ENCODE results near the gene CALN1. TPM values are rescaled to one million over a fixed set of nuclear protein-coding genes. Genes with fewer than 3 reads are reported as not detected.

The CALN1 gene
- total and polyA plus RNA-seq, 12 donors, result not detected

DNA sequence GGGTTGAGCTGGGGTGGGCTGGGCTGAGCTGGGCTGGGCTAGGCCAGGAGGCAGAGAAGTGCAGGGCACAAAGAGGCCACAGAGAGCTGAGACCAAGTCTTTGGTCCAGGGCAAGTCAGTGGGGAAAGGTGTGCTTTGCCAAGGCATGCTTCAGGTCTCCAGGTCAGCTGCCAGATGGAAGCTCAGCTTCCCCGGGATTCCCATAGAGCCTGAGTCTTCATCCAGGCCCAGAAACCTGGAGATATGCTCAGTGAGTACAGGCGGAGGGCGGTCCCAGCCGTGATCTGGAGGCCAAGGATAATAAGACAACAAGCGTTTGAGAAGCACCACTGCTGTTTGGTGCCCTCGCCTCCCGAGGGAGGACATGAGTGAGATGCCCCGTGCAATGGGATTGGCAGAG is 4.7 kb upstream of the CALN1 start:
- Histone ChIP-seq H3K9me3 (peaks cover 0 to 20% (median 0%) of the 10 kb centered on the region in 11 donors), H3K27ac (no peak overlapping the region), H3K27me3 (no peaks in the 10 kb centered on the region), H3K4me3 (no peak overlapping the region), H3K36me3 (no peaks in the 10 kb centered on the region), H3K4me1 (no peaks in the 10 kb centered on the region)
- TF ChIP-seq CTCF (IDR thresholded peaks at IDR 0.05), result no peak
- intact Hi-C loops (cut with DNase I), result no loop called here
- 69 to 81% methylated on average over 8 of the region's 8 CpGs for WGBS, 2 donors
- ATAC-seq (no peak), DNase-seq (no peak)

DNA sequence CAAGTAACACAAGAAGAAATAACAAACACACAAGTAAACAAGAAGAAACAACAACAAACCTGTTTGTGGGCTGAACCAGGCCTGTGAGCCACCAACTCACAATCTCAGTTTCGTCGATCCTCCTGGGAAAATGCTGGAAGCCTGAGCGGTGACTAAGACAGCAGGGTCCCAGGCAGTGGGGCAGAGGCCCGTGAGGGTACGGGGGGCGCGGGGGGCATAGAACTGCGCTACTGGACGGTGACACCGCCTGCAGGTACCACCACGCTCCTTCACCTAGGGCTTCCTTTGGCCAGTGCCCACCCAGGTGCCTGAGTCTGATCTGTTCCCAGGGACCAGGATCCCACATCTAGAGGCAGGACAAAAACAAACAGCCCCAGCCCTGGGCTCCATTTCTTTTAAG is 3.4 kb upstream of the CALN1 start:
- Histone ChIP-seq H3K4me3 (no peak overlapping the region), H3K27ac (no peak overlapping the region), H3K9me3 (peaks cover 0 to 20% (median 0%) of the 10 kb centered on the region in 11 donors), H3K4me1 (no peaks in the 10 kb centered on the region), H3K27me3 (no peaks in the 10 kb centered on the region), H3K36me3 (no peaks in the 10 kb centered on the region)
- ATAC-seq, result no peak
- TF ChIP-seq CTCF (IDR thresholded peaks at IDR 0.05), result no peak
- no peak for DNase-seq
- 92 to 93% methylated on average over 11 of the region's 11 CpGs for WGBS, 2 donors
- intact Hi-C loops (cut with DNase I), result no loop called here

- H3K4me1 ChIP-seq, result no peaks in the 10 kb centered on the region
- H3K9me3 ChIP-seq, result peaks cover 0 to 5% (median 0%) of the 10 kb centered on the region in 11 donors
- DNase-seq (no peak), ATAC-seq (no peak)
- H3K4me3 ChIP-seq, result no peak overlapping the region
- H3K27ac ChIP-seq, result no peak overlapping the region
- no peak for TF ChIP-seq CTCF (IDR thresholded peaks at IDR 0.05)
- H3K36me3 ChIP-seq, result no peaks in the 10 kb centered on the region
- 92 to 93% methylated on average over 9 of the region's 9 CpGs for WGBS, 2 donors
- intact Hi-C loops (cut with DNase I), result no loop called here
- no peaks in the 10 kb centered on the region for H3K27me3 ChIP-seq
Measured at GRCh38 chr7:72413886-72414285, 1.7 kb upstream of the CALN1 start.

- 94% methylated on average over 6 of the region's 6 CpGs for WGBS, 2 donors
- no peaks in the 10 kb centered on the region for H3K36me3 ChIP-seq
- DNase-seq (no peak), ATAC-seq (no peak)
- no peaks in the 10 kb centered on the region for H3K27me3 ChIP-seq
- no peak overlapping the region for H3K4me3 ChIP-seq
- no peak for TF ChIP-seq CTCF (IDR thresholded peaks at IDR 0.05)
- peaks cover 0 to 4% (median 0%) of the 10 kb centered on the region in 11 donors for H3K9me3 ChIP-seq
- intact Hi-C loops (cut with DNase I), result no loop called here
- H3K27ac ChIP-seq, result no peak overlapping the region
- no peaks in the 10 kb centered on the region for H3K4me1 ChIP-seq
Measured at GRCh38 chr7:72413290-72413689, 1.2 kb upstream of the CALN1 start.

Data from heart right ventricle (tissue), 16 donors.